K562 (cell line): ENCODE data around the gene NFS1. TPM values are rescaled to one million over a fixed set of nuclear protein-coding genes. Genes with fewer than 3 reads are reported as not detected.

Experiments used
- ATAC-seq: fragments of 200-7000 bp; cut with Tn5 transposase; 3 replicates; pipeline ENCODE4 v1.9.1; 2020; ENCODE audit warnings: moderate library complexity
- BruUV-seq: library from RNA; stranded (reverse); fragments of 400-500 nt; replicated peaks from 2 replicates; lab custom pipeline; 2021; lab: Mats Ljungman, UMichigan
- CTCF ChIA-PET: fragments of 300-600 bp; formaldehyde crosslinking; extraction: SDS; loops from one replicate; lab custom pipeline; 2021; ENCODE audit warnings: low intra/inter-chr PET ratio; lab: Yijun Ruan, JAX
- POLR2A ChIA-PET: fragments of 300-600, 350-650 bp; sonication (Branson Sonifier 250); formaldehyde crosslinking; extraction: SDS; loops from one replicate; lab custom pipeline; 2021; ENCODE audit warnings: antibody characterized with exemption, inconsistent platforms; lab: Yijun Ruan, JAX
- DNase-seq, 4 experiments: peaks; one replicate each; pipeline versions ENCODE4 v3.0.0 to v3.0.0-alpha.2; 2011 to 2018; ENCODE audit warnings: low spot score in 3 of 4, mixed read lengths in 3 of 4; ENCODE audit errors: extremely low read depth in 1 of 4
- FAIRE-seq: peaks from 2 replicates; lab custom pipeline; 2011; peaks lifted over from hg19 to GRCh38; lab: Jason Lieb, UNC
- H2AFZ ChIP-seq: 2 replicates; pipeline ENCODE4 v1.6.0; 2011; ENCODE audit warnings: low read depth, low read length, control low read depth, inconsistent platforms
- H3K27ac ChIP-seq: fragments of 200-600 bp; 3 replicates; pipeline ENCODE4 v1.8.0; 2011; ENCODE audit warnings: low read depth, mild to moderate bottlenecking, control low read depth, inconsistent platforms, low read length, moderate library complexity, mixed read lengths; ENCODE audit errors: extremely low read depth
- H3K27me3 ChIP-seq, 2 experiments: fragments of 300-600 bp in 1 of 2; 2 replicates in 1 of 2; 3 replicates in 1 of 2; pipeline versions ENCODE4 v1.6.0 to v1.8.0; 2011; ENCODE audit warnings: inconsistent platforms in 2 of 2, low read length in 2 of 2, mild to moderate bottlenecking in 1 of 2, mixed read lengths in 1 of 2, moderate library complexity in 1 of 2; ENCODE audit not compliant: control insufficient read depth in 2 of 2, insufficient read depth in 2 of 2
- H3K36me3 ChIP-seq: fragments of 300-600 bp; 3 replicates; pipeline ENCODE4 v1.8.0; 2011; ENCODE audit warnings: mild to moderate bottlenecking, low read length, inconsistent platforms; ENCODE audit not compliant: control insufficient read depth, insufficient read depth
- H3K4me1 ChIP-seq, 2 experiments: fragments of 200-600 bp in 1 of 2; replicated peaks in 1 of 2; 2 replicates in 1 of 2; 3 replicates in 1 of 2; pipeline versions ENCODE4 v1.5.1 to v1.8.0; 2011; ENCODE audit warnings: inconsistent platforms in 2 of 2, low read length in 2 of 2, mild to moderate bottlenecking in 1 of 2, mixed read lengths in 1 of 2, moderate library complexity in 1 of 2; ENCODE audit not compliant: control insufficient read depth in 2 of 2, insufficient read depth in 2 of 2
- H3K4me2 ChIP-seq: 2 replicates; pipeline ENCODE4 v1.6.1; 2011; ENCODE audit warnings: low read length, control low read depth, inconsistent platforms, mixed read lengths; ENCODE audit not compliant: insufficient read depth
- H3K4me3 ChIP-seq: fragments of 200-600 bp; sonication (generic), shearing (Covaris generic); 2 replicates; pipeline ENCODE4 v1.5.1; 2016; ENCODE audit warnings: control low read depth, inconsistent platforms
- H3K79me2 ChIP-seq: fragments of 200-600 bp; 3 replicates; pipeline ENCODE4 v1.8.0; 2011; ENCODE audit warnings: low read length, inconsistent platforms; ENCODE audit not compliant: control insufficient read depth, insufficient read depth
- H3K9ac ChIP-seq, 2 experiments: 2 replicates each; pipeline versions ENCODE4 v1.6.0 to v1.6.1; 2011; ENCODE audit warnings: low read depth in 2 of 2, low read length in 2 of 2, control low read depth in 1 of 2, inconsistent platforms in 1 of 2, mild to moderate bottlenecking in 1 of 2, mixed read lengths in 1 of 2; ENCODE audit not compliant: insufficient read depth in 1 of 2
- H3K9me1 ChIP-seq: one replicate; pipeline ENCODE4 v1.6.0; 2011; ENCODE audit warnings: inconsistent platforms, mild to moderate bottlenecking, low read length, moderate library complexity; ENCODE audit not compliant: control insufficient read depth, insufficient read depth
- H3K9me3 ChIP-seq: replicated peaks from 2 replicates; pipeline ENCODE4 v1.5.1; 2011; ENCODE audit warnings: low read depth, low read length, inconsistent platforms; ENCODE audit not compliant: control insufficient read depth, insufficient read depth
- H4K20me1 ChIP-seq: replicated peaks from 2 replicates; pipeline ENCODE4 v1.6.1; 2011; ENCODE audit warnings: low read length, inconsistent platforms, mixed read lengths; ENCODE audit not compliant: control insufficient read depth, insufficient read depth
- BCL6 ChIP-seq: fragments of 250-450 bp; sonication (Bioruptor Pico); IDR thresholded peaks from 2 replicates; pipeline ENCODE4 v1.4.0; 2020
- CREM ChIP-seq: IDR thresholded peaks from 2 replicates; pipeline ENCODE4 v1.6.1; 2014; ENCODE audit warnings: antibody characterized with exemption, low read depth
- GTF2F1 ChIP-seq: IDR thresholded peaks from 2 replicates; pipeline ENCODE4 v1.6.1; 2011; ENCODE audit warnings: low read depth, low read length, improper control_type of control experiment
- PCBP2 ChIP-seq: fragments of 200-400 bp; formaldehyde crosslinking; IDR thresholded peaks from 2 replicates; pipeline ENCODE4 v1.6.1; 2018; ENCODE audit warnings: low read length, low read depth, mild to moderate bottlenecking, moderate library complexity; ENCODE audit not compliant: poor library complexity, severe bottlenecking
- PHB ChIP-seq: fragments of 250-450 bp; sonication (Bioruptor Pico); IDR thresholded peaks from 2 replicates; pipeline ENCODE4 v1.5.0; 2021
- POLR2A ChIP-seq: fragments of 450-650 bp; conservative IDR thresholded peaks from 2 replicates; pipeline ENCODE4 v1.6.1; 2016
- POLR2AphosphoS5 ChIP-seq: IDR thresholded peaks from 2 replicates; pipeline ENCODE4 v1.6.1; 2011; ENCODE audit warnings: mild to moderate bottlenecking, low read depth, low read length, moderate library complexity; ENCODE audit not compliant: control insufficient read depth, insufficient read depth
- POLR2B ChIP-seq: fragments of 450-650 bp; IDR thresholded peaks from 2 replicates; pipeline ENCODE4 v1.6.1; 2018; ENCODE audit warnings: low read depth; ENCODE audit not compliant: partially characterized antibody
- POLR2G ChIP-seq: fragments of 200-400 bp; formaldehyde crosslinking; IDR thresholded peaks from 2 replicates; pipeline ENCODE4 v1.6.1; 2017; ENCODE audit warnings: low read depth, mild to moderate bottlenecking, antibody characterized with exemption, low read length, moderate library complexity
- RBFOX2 ChIP-seq: fragments of 200-400 bp; formaldehyde crosslinking; IDR thresholded peaks from 2 replicates; pipeline ENCODE4 v1.6.1; 2017; ENCODE audit warnings: low read depth, mild to moderate bottlenecking, low read length, moderate library complexity
- RBM25 ChIP-seq: fragments of 200-400 bp; formaldehyde crosslinking; IDR thresholded peaks from 2 replicates; pipeline ENCODE4 v1.6.1; 2018; ENCODE audit warnings: low read length, low read depth, moderate library complexity; ENCODE audit not compliant: severe bottlenecking
- SIX5 ChIP-seq, 2 experiments: IDR thresholded peaks; 2 replicates each; pipeline ENCODE4 v1.6.1; 2011; ENCODE audit warnings: low read length in 2 of 2, borderline replicate concordance in 1 of 2, low read depth in 1 of 2, mild to moderate bottlenecking in 1 of 2, moderate library complexity in 1 of 2; ENCODE audit not compliant: insufficient read depth in 1 of 2
- ZNF507 ChIP-seq: conservative IDR thresholded peaks from 2 replicates; pipeline ENCODE4 v1.6.1; 2017; ENCODE audit warnings: missing genetic modification characterization, missing compliant biosample characterization
- WGBS: fragments of 100-300 bp; shearing (Covaris generic); methylation state at CpG from one replicate; pipeline ENCODE4 v1.1.6; 2016; ENCODE audit warnings: low coverage, mixed read lengths; ENCODE audit not compliant: insufficient coverage; ENCODE audit errors: missing lambda C conversion rate; 5-methylcytosine and 5-hydroxymethylcytosine counted together
- in situ Hi-C: fragments of 300-500 bp; cut with MboI; formaldehyde crosslinking; loops from 4 replicates; pipeline ENCODE4 v1.15.0; 2018; ENCODE audit warnings: inconsistent platforms, mixed read lengths
- intact Hi-C: fragments of 100-400 bp; cut with micrococcal nuclease; formaldehyde crosslinking; loops from 2 replicates; pipeline ENCODE4 v1.14.2; 2022
- polyA plus RNA-seq, 8 experiments: library from polyadenylated mRNA; depleted of rRNA in 4 of 8; stranded (reverse) in 5 of 8; unstranded in 3 of 8; fragments of >200 nt; fragmentation: Nextera tagmentation in 2 of 8; fragmentation: Illumina TruSeq in 1 of 8; extraction: Ambion mirVana in 2 of 8; extraction: Trizol in 1 of 8; gene quantifications; 2 replicates each; pipeline versions ENCODE4 v1.2.1 to v1.2.3, GENCODE V29; 2011 to 2014; ENCODE audit warnings: inconsistent platforms in 1 of 8, missing spikeins in 1 of 8
- total RNA-seq, 7 experiments: library from RNA; depleted of rRNA in 6 of 7; stranded (reverse); fragments of >200 nt in 6 of 7; fragmentation: Illumina TruSeq in 2 of 7; extraction: Trizol in 2 of 7; gene quantifications; 2 replicates each; pipeline versions ENCODE4 v1.2.1 to v1.2.3, GENCODE V29; 2011 to 2021; ENCODE audit warnings: low replicate concordance in 1 of 7
- TF ChIP-seq, protein P1 (sequence below): sonication (generic); formaldehyde crosslinking; IDR thresholded peaks from 2 replicates; pipeline ENCODE4 v1.8.1; 2023; ENCODE audit warnings: mild to moderate bottlenecking, missing genetic modification reagents, moderate library complexity
- TF ChIP-seq, protein P2 (sequence below): sonication (generic); formaldehyde crosslinking; IDR thresholded peaks from 2 replicates; pipeline ENCODE4 v1.8.1; 2022; ENCODE audit warnings: missing genetic modification reagents

The NFS1 gene
- total and polyA plus RNA-seq, 9 of the 15 experiments (the other 6 are each of a cell fraction or from before 2014, with no cell fraction given): 11.5 to 84.8 (median 47.1) TPM

- Histone ChIP-seq H3K9me3 (no peaks in the 10 kb centered on the region), H3K9me1 (no peaks in the 10 kb centered on the region), H3K9ac (no peak overlapping the region), H4K20me1 (peaks cover 22% of the 10 kb centered on the region; the same call in 1 of the 2 replicates), H2AFZ (no peak overlapping the region), H3K4me1 (no peaks in the 10 kb centered on the region; a peak in 1 of 5 replicates), H3K79me2 (peaks cover 97% of the 10 kb centered on the region), H3K4me2 (no peak overlapping the region), H3K4me3 (no peak overlapping the region), H3K27ac (no peak overlapping the region), H3K27me3 (no peaks in the 10 kb centered on the region), H3K36me3 (peaks cover 78% of the 10 kb centered on the region)
- no TSS peak for BruUV-seq
- FAIRE-seq (no peak), DNase-seq (no peak), ATAC-seq (peak; percentile 54)
- TF ChIP-seq, protein P1, sequence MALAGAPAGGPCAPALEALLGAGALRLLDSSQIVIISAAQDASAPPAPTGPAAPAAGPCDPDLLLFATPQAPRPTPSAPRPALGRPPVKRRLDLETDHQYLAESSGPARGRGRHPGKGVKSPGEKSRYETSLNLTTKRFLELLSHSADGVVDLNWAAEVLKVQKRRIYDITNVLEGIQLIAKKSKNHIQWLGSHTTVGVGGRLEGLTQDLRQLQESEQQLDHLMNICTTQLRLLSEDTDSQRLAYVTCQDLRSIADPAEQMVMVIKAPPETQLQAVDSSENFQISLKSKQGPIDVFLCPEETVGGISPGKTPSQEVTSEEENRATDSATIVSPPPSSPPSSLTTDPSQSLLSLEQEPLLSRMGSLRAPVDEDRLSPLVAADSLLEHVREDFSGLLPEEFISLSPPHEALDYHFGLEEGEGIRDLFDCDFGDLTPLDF (CRISPR knock-in tag): no peak
- TF ChIP-seq POLR2AphosphoS5: 0 out of 2 replicates have a peak, but pooled peaks have one; percentile 37
- TF ChIP-seq CREM: no peak
- TF ChIP-seq PCBP2: no peak
- peak; percentile 32; the same call in 1 of the 2 replicates for TF ChIP-seq POLR2A
- TF ChIP-seq, protein P2, sequence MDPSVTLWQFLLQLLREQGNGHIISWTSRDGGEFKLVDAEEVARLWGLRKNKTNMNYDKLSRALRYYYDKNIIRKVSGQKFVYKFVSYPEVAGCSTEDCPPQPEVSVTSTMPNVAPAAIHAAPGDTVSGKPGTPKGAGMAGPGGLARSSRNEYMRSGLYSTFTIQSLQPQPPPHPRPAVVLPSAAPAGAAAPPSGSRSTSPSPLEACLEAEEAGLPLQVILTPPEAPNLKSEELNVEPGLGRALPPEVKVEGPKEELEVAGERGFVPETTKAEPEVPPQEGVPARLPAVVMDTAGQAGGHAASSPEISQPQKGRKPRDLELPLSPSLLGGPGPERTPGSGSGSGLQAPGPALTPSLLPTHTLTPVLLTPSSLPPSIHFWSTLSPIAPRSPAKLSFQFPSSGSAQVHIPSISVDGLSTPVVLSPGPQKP (CRISPR knock-in tag): no peak
- peak; percentile 42 for TF ChIP-seq POLR2B
- 0 out of 2 replicates have a peak, but pooled peaks have one; percentile 42 for TF ChIP-seq RBFOX2
- no peak for TF ChIP-seq GTF2F1
- TF ChIP-seq ZNF507: no peak
- TF ChIP-seq RBM25: no peak
- peak; percentile 44 for TF ChIP-seq POLR2G
- TF ChIP-seq BCL6 (CRISPR knock-in tag): no peak
- no peak for TF ChIP-seq PHB (CRISPR knock-in tag)
- no peak for TF ChIP-seq SIX5 (IDR thresholded peaks at IDR 0.05; ENCODE audit: borderline replicate concordance in 1 of 2, insufficient read depth in 1 of 2, low read depth in 1 of 2, low read length in 2 of 2)
- POLR2A ChIA-PET: interaction anchor here (0.6 to 3.8 kb wide), 9 partner anchors 7 to 714 kb away, joined by 3 to 26 read pairs (median 4); partner anchors contain the start of genes CPNE1 and RBM12
- intact Hi-C loops: no loop called here
- CTCF ChIA-PET: no interaction called here
- WGBS: 95% methylated on average over 13 of the region's 13 CpGs
- in situ Hi-C loops: no loop called here
These were observed 46.3 kb downstream of the NFS1 start for GRCh38 chr20:35652641-35653429.
